Spleen (tissue), 11 donors: ENCODE results near the gene ATXN10. TPM values are rescaled to one million over a fixed set of nuclear protein-coding genes. Genes with fewer than 3 reads are reported as not detected.

Source experiments
- DNase-seq: peaks from one replicate; pipeline ENCODE4 v3.0.0-alpha.2; 2020
- H3K27ac ChIP-seq, 8 donors: fragments of 200-600 bp; sonication (generic) in 7 of 8; 1 replicate in 4 of 8; 2 replicates in 4 of 8; pipeline versions ENCODE4 v1.5.0 to v1.8.0; 2016 to 2021; ENCODE audit warnings: inconsistent platforms in 4 of 8, mild to moderate bottlenecking in 4 of 8, moderate library complexity in 1 of 8
- H3K27me3 ChIP-seq, 7 donors: fragments of 200-600 bp; sonication (generic) in 6 of 7; replicated peaks in 1 of 7; 1 replicate in 4 of 7; 2 replicates in 3 of 7; pipeline versions ENCODE4 v1.5.0 to v1.8.0; 2016 to 2021; ENCODE audit warnings: inconsistent platforms in 3 of 7, mild to moderate bottlenecking in 1 of 7
- H3K36me3 ChIP-seq, 6 donors: fragments of 200-600 bp; sonication (generic) in 5 of 6; 1 replicate in 4 of 6; 2 replicates in 2 of 6; pipeline versions ENCODE4 v1.5.0 to v1.8.0; 2016 to 2021; ENCODE audit warnings: inconsistent platforms in 2 of 6
- H3K4me1 ChIP-seq, 6 donors: fragments of 200-600 bp; sonication (generic) in 5 of 6; 1 replicate in 3 of 6; 2 replicates in 3 of 6; pipeline versions ENCODE4 v1.5.0 to v1.8.0; 2016 to 2021; ENCODE audit warnings: inconsistent platforms in 3 of 6
- H3K4me3 ChIP-seq, 8 donors: fragments of 200-600 bp; sonication (generic) in 7 of 8; 1 replicate in 4 of 8; 2 replicates in 4 of 8; pipeline versions ENCODE4 v1.5.0 to v1.8.0; 2016 to 2021; ENCODE audit warnings: inconsistent platforms in 4 of 8, mild to moderate bottlenecking in 4 of 8, moderate library complexity in 2 of 8
- H3K9me3 ChIP-seq, 8 donors: fragments of 200-600 bp; sonication (generic) in 7 of 8; 1 replicate in 4 of 8; 2 replicates in 4 of 8; pipeline versions ENCODE4 v1.5.0 to v1.8.0; 2016 to 2021; ENCODE audit warnings: inconsistent platforms in 4 of 8
- CTCF ChIP-seq, 11 experiments: fragments of 200-600 bp in 7 of 11; fragments of 450-650 bp in 4 of 11; sonication (generic) in 4 of 11; IDR thresholded peaks in 8 of 11; conservative IDR thresholded peaks in 3 of 11; 1 replicate in 7 of 11; 2 replicates in 4 of 11; pipeline versions ENCODE4 v1.4.0 to v1.8.0; 2016 to 2021; ENCODE audit warnings: antibody characterized with exemption in 11 of 11, inconsistent platforms in 4 of 11, mild to moderate bottlenecking in 1 of 11
- POLR2A ChIP-seq, 3 donors: fragments of 450-650 bp; IDR thresholded peaks; one replicate each; pipeline ENCODE4 v1.5.1; 2017; ENCODE audit warnings: antibody characterized with exemption in 3 of 3, mild to moderate bottlenecking in 1 of 3
- POLR2AphosphoS5 ChIP-seq, 3 donors: sonication (generic); formaldehyde crosslinking; IDR thresholded peaks; one replicate each; pipeline ENCODE4 v1.5.1; 2017; ENCODE audit warnings: antibody characterized with exemption in 3 of 3
- WGBS, 5 donors: extraction: QIAGEN DNeasy Blood & Tissue Kit in 3 of 5; methylation state at CpG; one replicate each; pipeline versions ENCODE4 v1.1.5 to v1.1.7; 2013 to 2018; 5-methylcytosine and 5-hydroxymethylcytosine counted together
- intact Hi-C: fragments of 100-400 bp; cut with DNase I; formaldehyde crosslinking; loops from one replicate; pipeline ENCODE4 v1.15.0; 2023; ENCODE audit warnings: low total_unique reads
- polyA plus RNA-seq, 3 donors: library from polyadenylated mRNA; stranded (reverse); fragments of 200-250 nt; gene quantifications; one replicate each; pipeline ENCODE4 v1.2.1, GENCODE V29; 2013
- total RNA-seq, 7 donors: library from RNA; depleted of rRNA in 3 of 7; stranded (reverse); fragments of >200 nt in 3 of 7; fragmentation: NEBNext Ultra II Directional in 4 of 7; extraction: Animal tissue kit (Norgen Biotek cat#: 25700) in 4 of 7; gene quantifications; one replicate each; pipeline versions ENCODE4 v1.1.0 to v1.2.1, GENCODE V29; 2016 to 2021
- donor health status: healthy with polysubstance abuse.
- donor health status: DM: no; HTN: no; CAD: no; lungs with moderate emphysema.
- donor health status: DM: no; HTN: no; CAD: no.
- donor health status: Bipolar disorder and iron deficiency.
- donor health status: healthy.
- donor health status: DM: no; HTN: no; CAD: no.
- donor health status: DM: yes; HTN: yes; CAD: no.

Gene ATXN10
- total and polyA plus RNA-seq, 10 donors = 46.1 to 119 (median 84.6) TPM

DNA sequence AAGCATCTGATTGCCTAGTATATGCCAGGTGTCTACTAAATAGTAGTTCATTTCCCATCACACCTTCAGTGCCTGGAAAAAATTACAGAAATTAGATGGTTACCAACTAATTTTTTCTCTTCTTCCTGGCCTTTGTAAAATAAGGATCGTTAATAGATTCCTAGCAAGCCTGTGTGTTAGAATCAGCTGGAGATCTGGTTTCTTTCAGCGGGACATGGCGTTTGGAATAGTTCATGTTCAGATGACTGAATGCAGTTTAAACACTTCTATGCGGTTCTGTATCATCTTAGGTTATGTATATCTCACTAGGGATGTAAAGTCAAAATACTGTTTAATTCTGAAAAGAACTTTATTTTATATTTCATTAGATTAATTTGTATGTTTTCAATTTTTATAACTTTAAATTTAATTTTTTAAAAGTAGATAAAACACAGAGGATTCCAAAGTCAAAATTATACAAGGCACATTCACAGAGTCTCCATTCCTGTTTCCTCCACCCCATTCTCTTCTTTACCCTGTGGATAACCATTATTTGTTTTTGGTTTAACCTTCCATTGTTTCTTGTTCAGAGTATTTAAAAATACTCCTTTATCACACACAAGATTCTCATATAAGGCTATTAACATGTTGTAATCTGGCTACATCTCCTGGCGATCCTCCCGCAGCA is 132.8 kb downstream of the ATXN10 start:
- peaks cover 0 to 8% (median 0%) of the 10 kb centered on the region in 6 donors for H3K4me1 ChIP-seq
- no peak for TF ChIP-seq CTCF (IDR thresholded peaks at IDR 0.05 in 8 of 11, conservative IDR thresholded peaks at IDR 0.05 in 3 of 11)
- 95 to 97% (median 95%) methylated on average over 6 of the region's 6 CpGs for WGBS, 5 donors
- H3K36me3 ChIP-seq = peaks cover 0 to 41% (median 14%) of the 10 kb centered on the region in 6 donors
- H3K4me3 ChIP-seq = no peak overlapping the region
- no peak overlapping the region for H3K27ac ChIP-seq
- no peaks in the 10 kb centered on the region for H3K9me3 ChIP-seq
- DNase-seq = no peak
- intact Hi-C loops = no loop called here
- H3K27me3 ChIP-seq = no peaks in the 10 kb centered on the region

DNA sequence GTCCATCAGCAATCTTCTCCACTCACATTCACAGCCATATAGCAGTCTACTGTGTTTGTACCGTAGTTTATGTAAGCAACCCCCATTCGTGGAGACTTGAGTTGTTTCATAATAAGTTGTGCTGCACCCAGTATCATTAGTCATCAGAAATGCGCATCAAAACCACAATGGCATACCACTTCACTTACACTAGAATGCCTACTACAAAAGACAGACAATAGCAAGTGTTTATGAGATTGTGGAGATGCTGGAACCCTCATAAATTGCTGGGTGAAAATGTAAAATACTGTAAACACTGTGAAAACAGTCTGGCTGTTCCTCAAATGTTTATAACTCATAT is 133.3 kb downstream of the ATXN10 start:
- intact Hi-C loops = no loop called here
- Histone ChIP-seq H3K27me3 (no peaks in the 10 kb centered on the region), H3K4me1 (peaks cover 0 to 8% (median 0%) of the 10 kb centered on the region in 6 donors), H3K9me3 (no peaks in the 10 kb centered on the region), H3K4me3 (no peak overlapping the region), H3K27ac (no peak overlapping the region), H3K36me3 (peaks cover 0 to 43% (median 14%) of the 10 kb centered on the region in 6 donors)
- TF ChIP-seq POLR2AphosphoS5 (IDR thresholded peaks at IDR 0.05) (no peak), CTCF (IDR thresholded peaks at IDR 0.05 in 8 of 11, conservative IDR thresholded peaks at IDR 0.05 in 3 of 11) (no peak), POLR2A (IDR thresholded peaks at IDR 0.05) (no peak)
- no peak for DNase-seq
- WGBS, 5 donors = 65 to 88% (median 76%) methylated on average over 3 of the region's 3 CpGs

- TF ChIP-seq POLR2AphosphoS5 (IDR thresholded peaks at IDR 0.05) = no peak
- TF ChIP-seq POLR2A (IDR thresholded peaks at IDR 0.05) = no peak
- TF ChIP-seq CTCF (IDR thresholded peaks at IDR 0.05 in 8 of 11, conservative IDR thresholded peaks at IDR 0.05 in 3 of 11) = no peak
- WGBS, 5 donors = 72 to 86% (median 82%) methylated on average over 6 of the region's 6 CpGs
- intact Hi-C loops = no loop called here
Observed at GRCh38 chr22:45805413-45805812, 133.8 kb downstream of the ATXN10 start.

GRCh38 chr22:45807156-45807915 is 135.7 kb downstream of the ATXN10 start:
- no peak overlapping the region for H3K27ac ChIP-seq
- no peaks in the 10 kb centered on the region for H3K9me3 ChIP-seq
- no peak overlapping the region for H3K4me3 ChIP-seq
- TF ChIP-seq POLR2A (IDR thresholded peaks at IDR 0.05) (no peak), POLR2AphosphoS5 (IDR thresholded peaks at IDR 0.05) (no peak), CTCF (IDR thresholded peaks at IDR 0.05 in 8 of 11, conservative IDR thresholded peaks at IDR 0.05 in 3 of 11) (no peak)
- 96 to 98% (median 97%) methylated on average over 10 of the region's 10 CpGs for WGBS, 5 donors
- H3K27me3 ChIP-seq = no peaks in the 10 kb centered on the region
- peaks cover 0 to 53% (median 17%) of the 10 kb centered on the region in 6 donors for H3K36me3 ChIP-seq
- DNase-seq = no peak
- peaks cover 0 to 8% (median 0%) of the 10 kb centered on the region in 6 donors for H3K4me1 ChIP-seq
- intact Hi-C loops = no loop called here

More at GRCh38 chr22:45805413-45805812, 133.8 kb downstream of the ATXN10 start:
- no peak for DNase-seq
- peaks cover 0 to 43% (median 14%) of the 10 kb centered on the region in 6 donors for H3K36me3 ChIP-seq
- peaks cover 0 to 8% (median 0%) of the 10 kb centered on the region in 6 donors for H3K4me1 ChIP-seq
- no peak overlapping the region for H3K27ac ChIP-seq
- H3K9me3 ChIP-seq = no peaks in the 10 kb centered on the region
- H3K4me3 ChIP-seq = no peak overlapping the region
- H3K27me3 ChIP-seq = no peaks in the 10 kb centered on the region
